ENCODE measurements around the gene GATD1. TPM values are rescaled to one million over a fixed set of nuclear protein-coding genes. Genes with fewer than 3 reads are reported as not detected.

The GATD1 gene
- total and polyA plus RNA-seq, 2 experiments from 2014 or later, result 39.3 to 51.0 TPM

DNA sequence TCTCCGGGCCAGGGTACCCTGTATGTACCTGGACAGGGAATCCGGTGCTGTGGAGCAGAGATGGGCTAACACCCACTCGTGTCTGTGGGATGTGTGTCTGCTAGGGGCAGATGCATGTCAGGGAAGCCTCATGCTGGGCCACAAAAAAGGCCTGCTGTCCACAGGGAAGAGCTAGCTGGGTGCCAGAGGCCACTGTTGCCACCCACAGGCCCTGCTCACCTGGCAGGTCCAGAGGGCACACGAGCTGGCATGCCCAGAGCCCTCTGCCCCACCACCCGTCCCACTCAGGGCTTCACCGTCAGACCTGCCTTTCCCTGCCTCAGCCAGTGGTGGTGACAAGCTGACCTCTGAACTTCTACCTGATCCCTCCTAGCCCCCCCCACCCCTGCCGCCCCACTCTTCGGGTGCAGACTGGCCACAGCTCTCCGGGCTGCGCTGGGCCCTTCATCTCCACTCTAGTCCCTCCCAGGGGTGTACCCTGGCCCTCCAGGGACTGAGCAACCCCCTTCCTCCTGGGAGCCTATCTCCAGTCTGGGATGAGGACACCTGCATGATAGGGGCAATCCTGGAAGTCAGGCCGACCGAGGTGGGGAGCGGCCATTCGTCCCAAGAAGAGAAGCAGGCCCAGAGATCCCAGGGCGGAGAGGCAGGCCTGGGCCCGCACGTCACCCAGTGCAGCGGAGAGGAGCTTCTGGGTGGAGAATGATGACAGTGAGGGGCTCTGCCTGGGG lies 19.4 kb upstream of the GATD1 start (continued):
- no peak for TF ChIP-seq ZNF462 (CRISPR knock-in tag; IDR thresholded peaks at IDR 0.05)
- TF ChIP-seq CTCF (conservative IDR thresholded peaks at IDR 0.05; ENCODE audit: low read depth in 2 of 2), result no peak
- no peak for TF ChIP-seq ZNF331 (CRISPR knock-in tag; IDR thresholded peaks at IDR 0.05; ENCODE audit: low read depth)

DNA sequence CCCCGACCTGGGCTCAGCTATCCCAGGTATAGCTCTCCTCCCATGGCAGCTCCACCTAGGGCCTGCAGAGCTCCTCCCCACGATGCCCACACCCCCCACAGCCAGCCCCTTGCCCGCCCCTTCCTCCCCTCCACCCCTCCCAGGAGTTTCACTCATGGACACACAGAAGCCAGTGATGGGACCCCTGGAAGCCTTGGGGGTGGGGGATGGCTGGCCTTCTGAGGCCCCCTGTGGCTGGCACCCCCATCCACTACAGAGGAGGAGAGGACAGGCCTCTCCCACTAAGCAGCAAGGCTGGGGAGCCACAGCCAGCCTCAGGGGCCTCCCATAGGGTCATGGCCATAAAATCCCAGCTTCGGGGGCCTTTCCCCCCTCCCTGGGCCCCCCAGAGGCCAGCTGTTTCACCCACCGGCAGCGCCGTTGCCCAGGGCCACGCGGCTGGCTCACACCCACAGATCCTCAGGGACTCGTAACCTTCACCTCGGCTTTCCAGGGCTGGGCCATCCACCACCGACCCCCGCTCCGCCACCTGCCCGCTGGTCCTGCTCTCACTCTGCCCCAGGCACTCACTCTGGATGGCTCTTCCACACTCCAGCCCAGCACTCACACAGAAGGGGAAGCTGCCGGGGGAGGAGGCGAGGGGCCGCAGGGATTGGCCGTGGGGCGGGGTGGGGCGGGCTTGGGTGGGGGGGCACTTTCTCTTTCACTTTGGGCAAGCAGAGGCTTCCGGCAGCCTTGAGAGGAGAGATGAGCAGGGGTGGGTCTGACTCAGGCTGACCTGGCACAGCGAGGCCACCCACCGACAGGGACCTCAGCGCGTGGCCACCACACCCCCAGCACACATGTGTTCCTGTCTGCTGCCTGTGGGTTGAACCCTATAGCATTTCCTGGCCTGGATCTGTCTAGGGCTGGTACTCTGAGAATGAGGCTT lies 18.6 kb upstream of the GATD1 start:
- Histone ChIP-seq H3K36me3 (ENCODE audit: insufficient read depth) (no peaks in the 10 kb centered on the region), H3K4me3 (peak overlapping the region; percentile 86; the same call in 1 of the 2 replicates), H3K27me3 (ENCODE audit: insufficient read depth) (no peaks in the 10 kb centered on the region), H3K27ac (ENCODE audit: low read depth) (no peak overlapping the region), H2AFZ (no peak overlapping the region), H3K4me1 (ENCODE audit: insufficient read depth) (peaks cover 12% of the 10 kb centered on the region; the same call in 1 of the 2 replicates), H3K4me2 (peak overlapping the region; percentile 95), H3K9me2 (ENCODE audit: insufficient read depth) (no peaks in the 10 kb centered on the region), H3F3A (replicated peaks; ENCODE audit: low read depth) (peaks cover 21% of the 10 kb centered on the region), H4K20me1 (replicated peaks; ENCODE audit: insufficient read depth) (0 out of 2 replicates have a peak, but pooled peaks cover 3% of the 10 kb centered on the region), H3K79me2 (replicated peaks; ENCODE audit: insufficient read depth) (no peaks in the 10 kb centered on the region; the same call in 1 of the 2 replicates)
- peak; percentile 57 for DNase-seq (ENCODE audit: low spot score)
- Mint-ChIP-seq H3K27ac (no peak overlapping the region; the same call in 1 of the 2 replicates), H3K4me3 (peak overlapping the region; percentile 81), H3K4me1 (peaks cover 20% of the 10 kb centered on the region; the same call in 2 of the 3 replicates), H3K27me3 (ENCODE audit: insufficient read depth, low read depth, poor library complexity) (peaks cover 5% of the 10 kb centered on the region), H3K9me3 (no peaks in the 10 kb centered on the region), H3K36me3 (ENCODE audit: low read depth) (peaks cover 8% of the 10 kb centered on the region; the same call in 2 of the 3 replicates)
- peak; percentile 24 for ATAC-seq
- TF ChIP-seq ZNF114 (CRISPR knock-in tag; IDR thresholded peaks at IDR 0.05), result no peak
- TF ChIP-seq NANOG (IDR thresholded peaks at IDR 0.05; ENCODE audit: borderline replicate concordance), result no peak
- TF ChIP-seq JUNB (IDR thresholded peaks at IDR 0.05; ENCODE audit: unreplicated experiment), result no peak
- TF ChIP-seq, protein P1, sequence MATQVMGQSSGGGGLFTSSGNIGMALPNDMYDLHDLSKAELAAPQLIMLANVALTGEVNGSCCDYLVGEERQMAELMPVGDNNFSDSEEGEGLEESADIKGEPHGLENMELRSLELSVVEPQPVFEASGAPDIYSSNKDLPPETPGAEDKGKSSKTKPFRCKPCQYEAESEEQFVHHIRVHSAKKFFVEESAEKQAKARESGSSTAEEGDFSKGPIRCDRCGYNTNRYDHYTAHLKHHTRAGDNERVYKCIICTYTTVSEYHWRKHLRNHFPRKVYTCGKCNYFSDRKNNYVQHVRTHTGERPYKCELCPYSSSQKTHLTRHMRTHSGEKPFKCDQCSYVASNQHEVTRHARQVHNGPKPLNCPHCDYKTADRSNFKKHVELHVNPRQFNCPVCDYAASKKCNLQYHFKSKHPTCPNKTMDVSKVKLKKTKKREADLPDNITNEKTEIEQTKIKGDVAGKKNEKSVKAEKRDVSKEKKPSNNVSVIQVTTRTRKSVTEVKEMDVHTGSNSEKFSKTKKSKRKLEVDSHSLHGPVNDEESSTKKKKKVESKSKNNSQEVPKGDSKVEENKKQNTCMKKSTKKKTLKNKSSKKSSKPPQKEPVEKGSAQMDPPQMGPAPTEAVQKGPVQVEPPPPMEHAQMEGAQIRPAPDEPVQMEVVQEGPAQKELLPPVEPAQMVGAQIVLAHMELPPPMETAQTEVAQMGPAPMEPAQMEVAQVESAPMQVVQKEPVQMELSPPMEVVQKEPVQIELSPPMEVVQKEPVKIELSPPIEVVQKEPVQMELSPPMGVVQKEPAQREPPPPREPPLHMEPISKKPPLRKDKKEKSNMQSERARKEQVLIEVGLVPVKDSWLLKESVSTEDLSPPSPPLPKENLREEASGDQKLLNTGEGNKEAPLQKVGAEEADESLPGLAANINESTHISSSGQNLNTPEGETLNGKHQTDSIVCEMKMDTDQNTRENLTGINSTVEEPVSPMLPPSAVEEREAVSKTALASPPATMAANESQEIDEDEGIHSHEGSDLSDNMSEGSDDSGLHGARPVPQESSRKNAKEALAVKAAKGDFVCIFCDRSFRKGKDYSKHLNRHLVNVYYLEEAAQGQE (IDR thresholded peaks at IDR 0.05; ENCODE audit: unreplicated experiment), result no peak
- no peak for TF ChIP-seq POLR2AphosphoS5 (IDR thresholded peaks at IDR 0.05; ENCODE audit: low read depth)
- no peak for TF ChIP-seq EZH2 (IDR thresholded peaks at IDR 0.05; ENCODE audit: low read depth, unreplicated experiment)

Data from GM23338 (cell line).